ENCODE data around the gene MAGI2. TPM values are rescaled to one million over a fixed set of nuclear protein-coding genes. Genes with fewer than 3 reads are reported as not detected.
A peak's percentile ranks its signal among the peaks of the same experiment; 100 is the strongest.

MAGI2 gene
- total RNA-seq, 6 experiments from 2014 or later: 7.1 to 9.8 (median 8.5) TPM

DNA sequence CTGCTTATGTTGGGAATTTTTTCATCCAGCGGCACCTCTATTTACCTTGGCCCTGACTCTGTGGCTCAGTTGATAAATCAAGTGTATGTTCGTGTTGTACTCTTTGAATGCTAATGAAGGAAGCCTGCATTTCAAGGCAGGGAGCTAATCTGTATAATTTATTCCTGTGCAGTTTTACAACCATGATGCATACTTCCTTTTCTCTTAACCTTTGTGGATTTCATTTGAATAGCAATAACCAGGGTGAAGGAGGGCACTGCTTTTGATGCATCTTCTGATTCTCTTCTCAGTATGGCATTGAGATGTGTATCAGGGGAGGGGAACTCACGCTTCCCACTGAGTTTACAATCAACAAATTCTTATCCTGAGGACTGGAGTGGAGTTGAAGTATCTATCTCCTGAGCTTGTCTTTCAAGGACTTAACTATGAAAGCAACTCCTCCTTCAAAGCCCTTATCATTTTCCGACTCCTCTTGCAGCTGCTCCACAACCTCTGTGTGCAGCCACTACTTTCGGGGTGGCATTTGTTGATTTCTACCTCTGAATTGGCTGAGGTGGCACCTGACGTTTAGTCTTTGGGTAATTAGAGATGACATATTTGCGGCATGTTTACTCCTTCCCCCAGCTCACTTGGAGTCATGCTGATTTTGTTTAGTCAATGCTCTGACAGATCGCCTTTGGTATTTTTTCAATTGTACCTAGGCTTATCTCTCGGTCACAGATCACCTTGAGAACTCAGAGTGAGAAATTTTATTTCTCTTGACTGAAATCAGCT lies 1379.7 kb downstream of the MAGI2 start:
- TF ChIP-seq, protein P1, sequence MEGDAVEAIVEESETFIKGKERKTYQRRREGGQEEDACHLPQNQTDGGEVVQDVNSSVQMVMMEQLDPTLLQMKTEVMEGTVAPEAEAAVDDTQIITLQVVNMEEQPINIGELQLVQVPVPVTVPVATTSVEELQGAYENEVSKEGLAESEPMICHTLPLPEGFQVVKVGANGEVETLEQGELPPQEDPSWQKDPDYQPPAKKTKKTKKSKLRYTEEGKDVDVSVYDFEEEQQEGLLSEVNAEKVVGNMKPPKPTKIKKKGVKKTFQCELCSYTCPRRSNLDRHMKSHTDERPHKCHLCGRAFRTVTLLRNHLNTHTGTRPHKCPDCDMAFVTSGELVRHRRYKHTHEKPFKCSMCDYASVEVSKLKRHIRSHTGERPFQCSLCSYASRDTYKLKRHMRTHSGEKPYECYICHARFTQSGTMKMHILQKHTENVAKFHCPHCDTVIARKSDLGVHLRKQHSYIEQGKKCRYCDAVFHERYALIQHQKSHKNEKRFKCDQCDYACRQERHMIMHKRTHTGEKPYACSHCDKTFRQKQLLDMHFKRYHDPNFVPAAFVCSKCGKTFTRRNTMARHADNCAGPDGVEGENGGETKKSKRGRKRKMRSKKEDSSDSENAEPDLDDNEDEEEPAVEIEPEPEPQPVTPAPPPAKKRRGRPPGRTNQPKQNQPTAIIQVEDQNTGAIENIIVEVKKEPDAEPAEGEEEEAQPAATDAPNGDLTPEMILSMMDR (IDR thresholded peaks at IDR 0.05): no peak
- H3K27me3 Mint-ChIP-seq (ENCODE audit: insufficient read depth): no peaks in the 10 kb centered on the region
- H3K36me3 Mint-ChIP-seq (ENCODE audit: low read depth): no peaks in the 10 kb centered on the region; the same call in 1 of the 2 replicates
- no peaks in the 10 kb centered on the region for H3K9me3 Mint-ChIP-seq
- H3K4me1 Mint-ChIP-seq (ENCODE audit: low read depth): peaks cover 8% of the 10 kb centered on the region; the same call in 1 of the 2 replicates
- DNase-seq: no peak
- H3K4me3 Mint-ChIP-seq: no peak overlapping the region
- no peak overlapping the region for H3K27ac Mint-ChIP-seq

DNA sequence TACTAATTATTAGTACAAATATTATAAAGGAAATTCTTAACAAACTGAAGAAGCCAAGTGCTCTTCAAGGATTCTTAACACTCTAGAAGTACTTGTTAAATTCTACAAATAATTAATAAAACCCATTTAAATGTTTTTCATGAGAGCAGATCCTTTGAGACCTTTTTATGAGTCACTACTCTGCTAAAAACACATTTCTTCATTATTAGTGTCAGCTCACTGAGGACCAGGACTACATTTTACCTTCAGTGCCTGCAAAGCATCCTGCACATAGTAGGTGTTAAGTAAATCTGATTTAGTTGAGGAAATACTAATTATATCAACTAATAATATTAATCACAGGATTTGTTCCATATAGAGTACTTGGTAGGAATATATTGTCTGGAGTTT lies 1381.3 kb downstream of the MAGI2 start:
- TF ChIP-seq, protein P1 (IDR thresholded peaks at IDR 0.05): no peak
- no peaks in the 10 kb centered on the region; the same call in 1 of the 2 replicates for H3K36me3 Mint-ChIP-seq (ENCODE audit: low read depth)
- no peak overlapping the region for H3K27ac Mint-ChIP-seq
- H3K4me1 Mint-ChIP-seq (ENCODE audit: low read depth): peaks cover 8% of the 10 kb centered on the region; the same call in 1 of the 2 replicates
- no peaks in the 10 kb centered on the region for H3K9me3 Mint-ChIP-seq
- no peak overlapping the region for H3K4me3 Mint-ChIP-seq
- no peak for DNase-seq
- no peaks in the 10 kb centered on the region for H3K27me3 Mint-ChIP-seq (ENCODE audit: insufficient read depth)

DNA sequence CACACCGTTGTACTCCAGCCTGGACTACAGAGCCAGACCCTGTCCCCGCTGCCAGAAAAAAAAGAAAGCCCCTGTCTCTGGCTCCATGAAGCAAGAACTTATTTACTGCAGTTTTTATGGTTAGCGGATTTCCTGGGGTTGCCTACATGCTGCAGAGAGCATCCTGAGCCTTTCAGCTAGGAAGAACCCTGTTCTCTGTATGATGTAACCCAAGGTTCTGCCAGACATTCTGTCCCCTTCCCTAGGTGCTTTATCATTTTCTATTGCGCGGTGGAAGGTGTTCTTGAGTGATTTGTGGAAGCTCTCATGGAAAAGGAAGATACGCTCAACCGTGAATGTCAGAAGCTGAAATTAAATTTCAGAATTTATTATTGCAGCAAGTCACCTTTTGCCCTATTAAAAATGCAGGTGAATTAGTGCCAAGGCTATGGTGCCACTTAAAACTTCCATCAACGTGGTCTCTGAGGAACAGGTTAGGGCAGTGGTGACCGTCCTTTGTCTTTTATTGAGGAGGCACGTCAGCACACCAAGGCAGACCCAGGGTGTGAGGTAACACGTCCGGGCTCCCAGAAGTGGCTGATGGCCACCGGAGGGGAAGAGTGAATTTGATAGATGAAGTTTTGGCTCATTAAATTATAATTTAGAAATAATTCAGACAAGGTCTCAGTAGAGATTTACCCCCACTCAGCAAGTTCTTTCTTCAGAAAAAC lies 1381.8 kb downstream of the MAGI2 start:
- H3K4me1 Mint-ChIP-seq (ENCODE audit: low read depth): peaks cover 8% of the 10 kb centered on the region; the same call in 1 of the 2 replicates
- TF ChIP-seq, protein P1 (IDR thresholded peaks at IDR 0.05): no peak
- no peak for DNase-seq
- no peak overlapping the region for H3K27ac Mint-ChIP-seq
- no peaks in the 10 kb centered on the region; the same call in 1 of the 2 replicates for H3K36me3 Mint-ChIP-seq (ENCODE audit: low read depth)
- H3K9me3 Mint-ChIP-seq: no peaks in the 10 kb centered on the region
- no peak overlapping the region for H3K4me3 Mint-ChIP-seq
- no peaks in the 10 kb centered on the region for H3K27me3 Mint-ChIP-seq (ENCODE audit: insufficient read depth)

DNA sequence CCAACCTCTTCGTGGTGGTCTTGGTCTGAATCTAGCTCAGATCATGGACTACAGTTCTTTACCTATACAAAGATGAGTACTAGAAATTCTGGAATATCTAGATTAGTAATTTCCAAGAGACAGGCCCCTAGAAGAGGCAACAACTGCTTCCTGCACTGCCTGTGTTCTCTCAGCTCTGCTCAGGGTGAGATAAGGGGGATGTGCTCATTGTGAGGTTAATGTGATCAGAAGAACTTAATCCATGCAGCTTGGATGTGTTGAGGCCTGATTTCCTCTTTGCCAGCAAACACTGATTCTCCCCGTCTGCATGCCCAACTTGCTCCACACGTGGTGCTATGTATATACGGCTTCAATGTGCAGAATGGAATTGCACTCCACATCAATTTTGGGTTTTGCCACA lies 1386.9 kb downstream of the MAGI2 start:
- H3K36me3 Mint-ChIP-seq (ENCODE audit: low read depth): no peaks in the 10 kb centered on the region; the same call in 1 of the 2 replicates
- TF ChIP-seq, protein P1 (IDR thresholded peaks at IDR 0.05): no peak
- H3K4me1 Mint-ChIP-seq (ENCODE audit: low read depth): peaks cover 5% of the 10 kb centered on the region; the same call in 1 of the 2 replicates
- no peak for DNase-seq
- no peak overlapping the region for H3K4me3 Mint-ChIP-seq
- H3K9me3 Mint-ChIP-seq: no peaks in the 10 kb centered on the region
- no peak overlapping the region for H3K27ac Mint-ChIP-seq
- no peaks in the 10 kb centered on the region for H3K27me3 Mint-ChIP-seq (ENCODE audit: insufficient read depth)

DNA sequence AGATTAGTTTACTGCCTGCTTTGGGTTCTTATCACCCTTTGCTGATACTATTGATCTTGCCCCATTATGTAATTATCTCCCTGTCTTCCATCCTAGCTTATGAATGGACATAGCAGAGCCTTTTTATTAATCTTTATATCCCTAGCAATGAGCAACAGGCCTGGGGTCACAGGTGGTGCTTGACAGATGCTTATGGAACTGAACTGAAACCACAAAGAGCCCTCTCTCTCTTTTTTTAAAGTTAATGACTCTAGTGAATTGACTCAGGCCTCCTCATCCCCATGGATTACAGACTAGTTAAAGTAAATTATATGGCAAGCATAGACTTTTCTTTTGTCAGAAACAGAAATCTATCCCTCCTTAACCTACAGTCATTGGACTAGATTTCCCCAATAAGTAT lies 1389.7 kb downstream of the MAGI2 start:
- Mint-ChIP-seq H3K9me3 (no peaks in the 10 kb centered on the region), H3K27me3 (ENCODE audit: insufficient read depth) (peaks cover 3% of the 10 kb centered on the region)

More for the DNA sequence above, 1389.7 kb downstream of the MAGI2 start:
- no peak overlapping the region for H3K27ac Mint-ChIP-seq
- H3K36me3 Mint-ChIP-seq (ENCODE audit: low read depth): no peaks in the 10 kb centered on the region; the same call in 1 of the 2 replicates
- no peak overlapping the region for H3K4me3 Mint-ChIP-seq
- peak; percentile 34 for DNase-seq
- TF ChIP-seq, protein P1 (IDR thresholded peaks at IDR 0.05): no peak
- H3K4me1 Mint-ChIP-seq (ENCODE audit: low read depth): peaks cover 5% of the 10 kb centered on the region; the same call in 1 of the 2 replicates

All from HFFc6 (cell line).